ENCODE results near the gene COL19A1. TPM values are rescaled to one million over a fixed set of nuclear protein-coding genes. Genes with fewer than 3 reads are reported as not detected.

COL19A1 gene
- polyA plus RNA-seq, 1 of the 3 experiments (the other 2 are of a cell fraction): 0.15 TPM

DNA sequence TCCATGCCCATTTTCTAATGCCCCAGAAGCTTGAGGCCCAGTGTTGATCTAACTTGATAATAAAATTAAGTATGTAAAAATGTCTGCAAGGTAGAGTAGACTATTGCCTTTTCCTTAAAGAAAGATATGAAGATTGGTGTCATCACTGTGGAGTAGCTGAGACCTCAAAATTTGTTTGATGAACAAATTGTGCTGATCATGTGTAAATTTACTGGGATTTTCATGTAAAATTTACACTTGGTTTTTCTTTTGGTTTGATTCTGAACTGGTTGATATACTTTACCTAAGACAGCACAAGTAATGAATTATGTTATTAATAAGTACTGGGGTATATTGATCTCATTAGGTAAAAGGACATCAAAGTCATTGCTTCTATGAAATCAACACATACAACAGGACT lies 207.3 kb downstream of the COL19A1 start:
- H3K79me2 ChIP-seq (ENCODE audit: insufficient read depth): no peaks in the 10 kb centered on the region
- no peaks in the 10 kb centered on the region for H3K9me2 ChIP-seq
- no peaks in the 10 kb centered on the region for H3K9me3 ChIP-seq
- no peaks in the 10 kb centered on the region for H3K36me3 ChIP-seq (replicated peaks in 1 of 2; ENCODE audit: control insufficient read depth in 1 of 2, insufficient read depth in 2 of 2, low read length in 1 of 2)
- H3K4me2 ChIP-seq: no peak overlapping the region
- no peaks in the 10 kb centered on the region for H3F3A ChIP-seq (replicated peaks; ENCODE audit: insufficient read depth)
- POLR2A ChIA-PET: no interaction called here
- no peak for TF ChIP-seq TEAD4 (IDR thresholded peaks at IDR 0.05; ENCODE audit: borderline replicate concordance, insufficient read depth)
- no peak for TF ChIP-seq SIN3A (IDR thresholded peaks at IDR 0.05; ENCODE audit: borderline replicate concordance, low read depth, low read length)
- no peak for TF ChIP-seq NRF1 (IDR thresholded peaks at IDR 0.05; ENCODE audit: low read depth, low read length)
- TF ChIP-seq RXRA (IDR thresholded peaks at IDR 0.05; ENCODE audit: borderline replicate concordance, low read depth): no peak
- no peak for TF ChIP-seq TAF1 (IDR thresholded peaks at IDR 0.05; ENCODE audit: borderline replicate concordance, low read depth, low read length)
- no peak overlapping the region for H2AFZ ChIP-seq (ENCODE audit: low read depth)
- no peaks in the 10 kb centered on the region for H4K20me1 ChIP-seq (ENCODE audit: insufficient read depth)
- no peaks in the 10 kb centered on the region; a peak in 1 of 4 replicates for H3K4me1 ChIP-seq (ENCODE audit: control insufficient read depth in 1 of 2, insufficient read depth in 2 of 2, low read depth in 1 of 2, low read length in 1 of 2)
- CTCF ChIA-PET: interaction anchor here (0.8 kb wide), 1 partner anchor 44 kb away, joined by 3 read pairs; no protein-coding TSS in a partner anchor
- no peaks in the 10 kb centered on the region for H3K27me3 ChIP-seq (ENCODE audit: insufficient read depth)
- no peak overlapping the region for H3K4me3 ChIP-seq (ENCODE audit: low read depth in 2 of 2, low read length in 1 of 2)
- no peak overlapping the region for H3K27ac ChIP-seq (ENCODE audit: low read depth in 2 of 2, low read length in 1 of 2)
- no peak for DNase-seq
- no peak overlapping the region for H3K9ac ChIP-seq

GRCh38 chr6:70079241-70079640 lies 212.9 kb downstream of the COL19A1 start:
- H3F3A ChIP-seq (replicated peaks; ENCODE audit: insufficient read depth): no peaks in the 10 kb centered on the region
- CTCF ChIA-PET: no interaction called here
- TF ChIP-seq, protein P1, sequence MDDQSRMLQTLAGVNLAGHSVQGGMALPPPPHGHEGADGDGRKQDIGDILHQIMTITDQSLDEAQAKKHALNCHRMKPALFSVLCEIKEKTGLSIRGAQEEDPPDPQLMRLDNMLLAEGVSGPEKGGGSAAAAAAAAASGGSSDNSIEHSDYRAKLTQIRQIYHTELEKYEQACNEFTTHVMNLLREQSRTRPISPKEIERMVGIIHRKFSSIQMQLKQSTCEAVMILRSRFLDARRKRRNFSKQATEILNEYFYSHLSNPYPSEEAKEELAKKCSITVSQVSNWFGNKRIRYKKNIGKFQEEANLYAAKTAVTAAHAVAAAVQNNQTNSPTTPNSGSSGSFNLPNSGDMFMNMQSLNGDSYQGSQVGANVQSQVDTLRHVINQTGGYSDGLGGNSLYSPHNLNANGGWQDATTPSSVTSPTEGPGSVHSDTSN (IDR thresholded peaks at IDR 0.05): no peak
- TF ChIP-seq FOXJ3 (CRISPR knock-in tag; IDR thresholded peaks at IDR 0.05) (no peak), FOSL2 (IDR thresholded peaks at IDR 0.05; ENCODE audit: borderline replicate concordance, low read depth) (no peak), RAD21 (IDR thresholded peaks at IDR 0.05; ENCODE audit: low read length) (no peak), ZBTB33 (IDR thresholded peaks at IDR 0.05; ENCODE audit: borderline replicate concordance, low read depth) (no peak), RCOR1 (IDR thresholded peaks at IDR 0.05; ENCODE audit: low read length) (no peak)
- WGBS (ENCODE audit: low lambda C conversion rate): 69% methylated on average over 3 of the region's 3 CpGs
- no peak overlapping the region for H2AFZ ChIP-seq (ENCODE audit: low read depth)
- no peaks in the 10 kb centered on the region for H3K9me3 ChIP-seq
- no peak for DNase-seq
- no peaks in the 10 kb centered on the region; the same call in 1 of the 2 replicates for H3K9me2 ChIP-seq
- H3K4me3 ChIP-seq (ENCODE audit: low read depth in 2 of 2, low read length in 1 of 2): no peak overlapping the region
- H3K79me2 ChIP-seq (ENCODE audit: insufficient read depth): no peaks in the 10 kb centered on the region
- no peak overlapping the region for H3K9ac ChIP-seq
- no peak overlapping the region for H3K27ac ChIP-seq (ENCODE audit: low read depth in 2 of 2, low read length in 1 of 2)
- no peaks in the 10 kb centered on the region for H3K27me3 ChIP-seq (ENCODE audit: insufficient read depth)
- no peaks in the 10 kb centered on the region for H4K20me1 ChIP-seq (ENCODE audit: insufficient read depth)
- H3K36me3 ChIP-seq (replicated peaks in 1 of 2; ENCODE audit: control insufficient read depth in 1 of 2, insufficient read depth in 2 of 2, low read length in 1 of 2): no peaks in the 10 kb centered on the region
- POLR2A ChIA-PET: no interaction called here
- H3K4me2 ChIP-seq: no peak overlapping the region
- peaks cover 0 to 2% of the 10 kb centered on the region in 2 experiments; a peak in 2 of 4 replicates for H3K4me1 ChIP-seq (ENCODE audit: control insufficient read depth in 1 of 2, insufficient read depth in 2 of 2, low read depth in 1 of 2, low read length in 1 of 2)

All from SK-N-SH (cell line).